Measurements from ENCODE around the gene LRCH1. TPM values are rescaled to one million over a fixed set of nuclear protein-coding genes. Genes with fewer than 3 reads are reported as not detected.

The LRCH1 gene
- polyA plus RNA-seq, 1 of the 3 experiments (the other 2 are of a cell fraction): 5.5 TPM

DNA sequence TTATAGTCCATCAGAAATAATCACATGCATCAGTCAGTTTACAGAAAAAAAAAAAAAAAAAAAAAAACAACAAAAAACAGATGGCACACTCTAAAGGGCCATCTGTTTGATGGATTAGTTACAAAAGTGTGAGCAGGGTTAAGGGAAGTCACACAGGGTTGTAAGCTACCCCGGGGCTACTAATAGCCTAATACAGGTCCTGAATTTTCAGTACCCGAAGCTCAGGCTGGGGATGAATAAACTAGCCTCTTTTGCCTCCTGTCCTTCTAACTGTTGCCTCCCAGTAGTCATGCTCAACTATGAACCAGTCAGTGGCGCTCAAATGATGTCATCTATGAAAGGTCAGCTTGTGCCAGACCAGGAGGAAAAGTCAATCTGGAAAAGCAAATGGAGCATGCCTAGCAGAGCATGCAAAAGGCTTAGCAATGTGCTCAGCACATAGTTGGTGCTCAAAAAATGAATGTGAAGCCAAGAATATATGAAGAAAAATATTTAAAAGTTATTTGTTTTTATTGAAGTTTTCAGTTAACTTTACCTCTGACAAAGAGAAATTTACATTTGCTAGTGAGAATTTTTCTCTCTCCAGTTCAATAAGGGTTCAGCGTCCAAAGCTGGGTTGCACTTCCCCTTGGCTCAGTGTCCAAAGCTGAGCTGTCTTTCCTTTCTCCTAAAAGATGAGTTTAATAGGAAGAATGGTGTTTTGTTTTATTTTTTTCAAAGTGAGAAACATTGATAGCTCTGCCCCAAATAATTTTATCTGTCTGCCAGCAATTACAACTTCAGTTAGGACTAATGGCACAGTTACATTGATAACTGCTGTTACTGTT lies 30.8 kb upstream of the LRCH1 start:
- TF ChIP-seq, protein P1, sequence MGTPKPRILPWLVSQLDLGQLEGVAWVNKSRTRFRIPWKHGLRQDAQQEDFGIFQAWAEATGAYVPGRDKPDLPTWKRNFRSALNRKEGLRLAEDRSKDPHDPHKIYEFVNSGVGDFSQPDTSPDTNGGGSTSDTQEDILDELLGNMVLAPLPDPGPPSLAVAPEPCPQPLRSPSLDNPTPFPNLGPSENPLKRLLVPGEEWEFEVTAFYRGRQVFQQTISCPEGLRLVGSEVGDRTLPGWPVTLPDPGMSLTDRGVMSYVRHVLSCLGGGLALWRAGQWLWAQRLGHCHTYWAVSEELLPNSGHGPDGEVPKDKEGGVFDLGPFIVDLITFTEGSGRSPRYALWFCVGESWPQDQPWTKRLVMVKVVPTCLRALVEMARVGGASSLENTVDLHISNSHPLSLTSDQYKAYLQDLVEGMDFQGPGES (IDR thresholded peaks at IDR 0.05; ENCODE audit: low read depth, low read length): no peak
- no peak for TF ChIP-seq RCOR1 (IDR thresholded peaks at IDR 0.05; ENCODE audit: low read length)
- H3K79me2 ChIP-seq (ENCODE audit: insufficient read depth): no peaks in the 10 kb centered on the region
- CTCF ChIA-PET: interaction anchor here (1.2 to 2.6 kb wide), 2 partner anchors 9 to 199 kb away, joined by 4 to 7 read pairs; no protein-coding TSS in a partner anchor

DNA sequence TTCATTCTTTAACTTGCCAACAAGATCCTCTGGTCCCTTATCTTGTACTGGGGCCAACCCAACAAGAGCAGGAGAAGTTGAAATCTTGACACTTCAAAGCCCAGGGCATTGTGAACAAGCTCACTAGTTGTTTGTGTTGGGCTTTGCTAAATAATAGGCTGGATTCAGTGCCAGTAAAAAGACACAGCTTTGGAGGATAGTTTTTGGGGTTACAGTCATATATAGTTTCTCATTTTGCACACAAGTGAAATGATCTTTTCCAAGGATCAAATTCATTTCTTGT lies 30.3 kb upstream of the LRCH1 start:
- Histone ChIP-seq H3K27ac (ENCODE audit: low read depth in 2 of 2, low read length in 1 of 2) (no peak overlapping the region), H3K9ac (no peak overlapping the region), H3K79me2 (ENCODE audit: insufficient read depth) (no peaks in the 10 kb centered on the region), H3K9me2 (no peaks in the 10 kb centered on the region), H3K27me3 (ENCODE audit: insufficient read depth) (no peaks in the 10 kb centered on the region), H4K20me1 (ENCODE audit: insufficient read depth) (no peaks in the 10 kb centered on the region), H3K36me3 (replicated peaks in 1 of 2; ENCODE audit: control insufficient read depth in 1 of 2, insufficient read depth in 2 of 2, low read length in 1 of 2) (no peaks in the 10 kb centered on the region), H3K4me3 (ENCODE audit: low read depth in 2 of 2, low read length in 1 of 2) (no peak overlapping the region), H3K4me2 (no peak overlapping the region), H3F3A (replicated peaks; ENCODE audit: insufficient read depth) (no peaks in the 10 kb centered on the region), H3K9me3 (no peaks in the 10 kb centered on the region; the same call in 1 of the 2 replicates), H3K4me1 (ENCODE audit: control insufficient read depth in 1 of 2, insufficient read depth in 2 of 2, low read depth in 1 of 2, low read length in 1 of 2) (peaks cover 0 to 6% of the 10 kb centered on the region in 2 experiments; a peak in 1 of 4 replicates), H2AFZ (ENCODE audit: low read depth) (no peak overlapping the region)
- no peak for DNase-seq
- POLR2A ChIA-PET: no interaction called here
- TF ChIP-seq MEF2A (IDR thresholded peaks at IDR 0.05; ENCODE audit: borderline replicate concordance, low read depth) (no peak), RAD21 (IDR thresholded peaks at IDR 0.05; ENCODE audit: low read length) (no peak), YY1 (IDR thresholded peaks at IDR 0.05; ENCODE audit: low read depth) (no peak), RFX5 (IDR thresholded peaks at IDR 0.05; ENCODE audit: low read length) (no peak), CHD2 (IDR thresholded peaks at IDR 0.05; ENCODE audit: low read length, partially characterized antibody) (no peak), NRF1 (IDR thresholded peaks at IDR 0.05; ENCODE audit: low read depth, low read length) (no peak), RCOR1 (IDR thresholded peaks at IDR 0.05; ENCODE audit: low read length) (no peak), TEAD4 (IDR thresholded peaks at IDR 0.05; ENCODE audit: borderline replicate concordance, insufficient read depth) (no peak), RXRA (IDR thresholded peaks at IDR 0.05; ENCODE audit: borderline replicate concordance, low read depth) (no peak), NFIC (IDR thresholded peaks at IDR 0.05; ENCODE audit: borderline replicate concordance) (no peak)
- TF ChIP-seq, protein P2, sequence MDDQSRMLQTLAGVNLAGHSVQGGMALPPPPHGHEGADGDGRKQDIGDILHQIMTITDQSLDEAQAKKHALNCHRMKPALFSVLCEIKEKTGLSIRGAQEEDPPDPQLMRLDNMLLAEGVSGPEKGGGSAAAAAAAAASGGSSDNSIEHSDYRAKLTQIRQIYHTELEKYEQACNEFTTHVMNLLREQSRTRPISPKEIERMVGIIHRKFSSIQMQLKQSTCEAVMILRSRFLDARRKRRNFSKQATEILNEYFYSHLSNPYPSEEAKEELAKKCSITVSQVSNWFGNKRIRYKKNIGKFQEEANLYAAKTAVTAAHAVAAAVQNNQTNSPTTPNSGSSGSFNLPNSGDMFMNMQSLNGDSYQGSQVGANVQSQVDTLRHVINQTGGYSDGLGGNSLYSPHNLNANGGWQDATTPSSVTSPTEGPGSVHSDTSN (IDR thresholded peaks at IDR 0.05): no peak
- TF ChIP-seq, protein P3, sequence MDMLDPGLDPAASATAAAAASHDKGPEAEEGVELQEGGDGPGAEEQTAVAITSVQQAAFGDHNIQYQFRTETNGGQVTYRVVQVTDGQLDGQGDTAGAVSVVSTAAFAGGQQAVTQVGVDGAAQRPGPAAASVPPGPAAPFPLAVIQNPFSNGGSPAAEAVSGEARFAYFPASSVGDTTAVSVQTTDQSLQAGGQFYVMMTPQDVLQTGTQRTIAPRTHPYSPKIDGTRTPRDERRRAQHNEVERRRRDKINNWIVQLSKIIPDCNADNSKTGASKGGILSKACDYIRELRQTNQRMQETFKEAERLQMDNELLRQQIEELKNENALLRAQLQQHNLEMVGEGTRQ (IDR thresholded peaks at IDR 0.05; ENCODE audit: borderline replicate concordance, low read depth, low read length): no peak
- TF ChIP-seq, protein P1 (IDR thresholded peaks at IDR 0.05; ENCODE audit: low read depth, low read length): no peak
- CTCF ChIA-PET: interaction anchor here (0.9 to 2.6 kb wide), 4 partner anchors 9 to 198 kb away, joined by 3 to 7 read pairs (median 4); no protein-coding TSS in a partner anchor

More for the DNA sequence above, 30.8 kb upstream of the LRCH1 start:
- peak; percentile 37 for DNase-seq
- no peaks in the 10 kb centered on the region for H3K9me2 ChIP-seq
- H3K27me3 ChIP-seq (ENCODE audit: insufficient read depth): no peaks in the 10 kb centered on the region
- H3K4me3 ChIP-seq (ENCODE audit: low read depth in 2 of 2, low read length in 1 of 2): no peak overlapping the region
- H3K9ac ChIP-seq: no peak overlapping the region
- no peaks in the 10 kb centered on the region for H3F3A ChIP-seq (replicated peaks; ENCODE audit: insufficient read depth)
- H3K27ac ChIP-seq (ENCODE audit: low read depth in 2 of 2, low read length in 1 of 2): no peak overlapping the region
- H3K36me3 ChIP-seq (replicated peaks in 1 of 2; ENCODE audit: control insufficient read depth in 1 of 2, insufficient read depth in 2 of 2, low read length in 1 of 2): no peaks in the 10 kb centered on the region
- POLR2A ChIA-PET: no interaction called here
- no peaks in the 10 kb centered on the region for H4K20me1 ChIP-seq (ENCODE audit: insufficient read depth)
- H3K4me1 ChIP-seq (ENCODE audit: control insufficient read depth in 1 of 2, insufficient read depth in 2 of 2, low read depth in 1 of 2, low read length in 1 of 2): peaks cover 0 to 6% of the 10 kb centered on the region in 2 experiments; a peak in 2 of 4 replicates
- no peaks in the 10 kb centered on the region; the same call in 1 of the 2 replicates for H3K9me3 ChIP-seq
- WGBS (ENCODE audit: low lambda C conversion rate): 34% methylated on average over 4 of the region's 4 CpGs
- H2AFZ ChIP-seq (ENCODE audit: low read depth): no peak overlapping the region
- no peak overlapping the region for H3K4me2 ChIP-seq

All from SK-N-SH (cell line).